Measurements from ENCODE around the gene HELT.

Gene HELT

GRCh38 chr4:185004562-185005218 lies 13.6 kb upstream of the HELT start:
- DNase-seq, result no peak

GRCh38 chr4:185005219-185005819 lies 13.0 kb upstream of the HELT start:
- peak; percentile 78 for DNase-seq

GRCh38 chr4:185011408-185011807 lies 6.9 kb upstream of the HELT start:
- no peak for DNase-seq

DNA sequence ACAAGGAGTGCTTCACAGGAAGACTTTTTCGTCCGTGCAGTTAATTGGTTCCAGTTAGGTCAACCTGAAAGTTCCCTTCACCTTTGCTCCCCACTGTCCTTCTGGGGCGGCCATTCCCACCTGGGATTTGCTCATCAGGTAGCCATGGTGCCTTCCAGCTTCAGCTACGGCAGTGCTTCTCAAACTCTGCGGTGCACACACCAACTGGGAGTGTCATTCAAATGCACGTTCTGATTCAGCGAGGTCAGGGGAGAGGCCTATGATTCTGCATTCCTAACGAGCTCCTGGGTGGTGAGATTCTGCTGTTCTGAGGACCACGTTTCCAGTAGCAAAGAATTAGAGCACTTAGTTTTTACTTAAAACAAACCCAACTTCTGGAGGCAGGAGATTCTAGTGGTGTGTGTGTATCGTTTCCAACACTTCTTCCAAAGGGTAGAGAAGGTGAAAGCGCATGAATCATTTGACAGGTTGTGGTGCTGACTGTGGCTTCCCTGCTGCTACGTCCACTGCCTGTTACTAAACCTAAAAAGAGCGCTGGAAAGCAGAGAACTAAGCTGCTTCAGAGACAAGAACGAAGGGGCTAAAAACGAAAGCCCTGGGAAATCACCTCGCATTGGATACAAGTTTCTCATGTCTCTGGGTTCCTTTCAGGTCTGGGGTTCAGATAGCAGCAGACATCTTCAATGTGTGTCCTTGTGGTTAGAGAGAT lies 4.7 kb upstream of the HELT start:
- no peak for DNase-seq

DNA sequence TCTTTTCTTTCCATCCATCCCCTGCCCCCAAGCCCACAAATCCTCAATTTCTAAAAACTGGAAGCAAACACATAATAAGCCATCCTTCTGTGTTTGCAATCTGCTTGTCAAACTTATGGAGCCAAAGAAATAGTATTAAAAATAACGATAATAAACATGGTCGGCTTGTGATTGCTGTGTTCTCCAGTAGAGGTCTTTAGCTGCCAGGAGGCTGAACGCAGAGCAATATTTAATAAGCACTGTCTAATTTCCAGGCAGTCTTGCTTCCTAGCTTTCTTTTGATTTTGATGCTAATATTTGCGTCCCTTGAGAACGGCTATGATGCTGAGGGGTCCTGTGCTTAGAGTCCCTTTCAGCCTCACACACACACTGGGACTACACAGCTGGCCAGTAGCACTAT lies 3.2 kb upstream of the HELT start:
- no peak for DNase-seq

- DNase-seq, result no peak
These were observed 2.0 kb upstream of the HELT start for GRCh38 chr4:185016101-185016940.

GRCh38 chr4:185016946-185017758 lies 1.1 kb upstream of the HELT start:
- DNase-seq, result no peak

DNA sequence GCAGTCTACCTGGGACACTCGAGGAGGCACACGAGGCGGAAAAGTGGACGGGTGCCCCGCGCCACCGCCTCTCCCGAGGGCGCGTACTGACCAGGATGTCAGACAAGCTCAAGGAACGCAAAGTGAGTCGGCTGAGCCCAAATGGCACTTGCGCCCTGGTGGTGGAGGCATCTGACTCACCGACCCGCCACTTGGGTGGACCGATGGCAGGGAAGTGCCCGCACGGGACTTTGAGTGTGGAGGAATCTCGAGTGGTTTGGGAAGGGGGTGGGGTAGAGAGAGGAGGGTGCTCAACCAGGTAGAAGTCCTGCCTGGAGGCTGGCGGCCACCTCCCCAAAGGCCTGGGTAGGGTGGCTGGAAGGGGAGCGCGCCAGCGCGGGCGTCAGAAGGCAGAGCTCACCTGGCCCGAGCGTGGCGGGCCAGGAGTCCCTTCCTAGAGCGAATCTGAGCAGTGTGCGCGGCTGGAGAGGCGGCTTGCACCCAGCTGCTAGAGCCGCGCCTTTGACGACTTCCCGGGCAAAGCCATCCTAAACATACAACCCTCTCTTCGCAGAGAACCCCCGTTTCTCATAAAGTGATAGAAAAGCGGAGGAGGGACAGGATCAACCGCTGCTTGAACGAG lies 655 bp downstream of the HELT start:
- no peak for DNase-seq

DNA sequence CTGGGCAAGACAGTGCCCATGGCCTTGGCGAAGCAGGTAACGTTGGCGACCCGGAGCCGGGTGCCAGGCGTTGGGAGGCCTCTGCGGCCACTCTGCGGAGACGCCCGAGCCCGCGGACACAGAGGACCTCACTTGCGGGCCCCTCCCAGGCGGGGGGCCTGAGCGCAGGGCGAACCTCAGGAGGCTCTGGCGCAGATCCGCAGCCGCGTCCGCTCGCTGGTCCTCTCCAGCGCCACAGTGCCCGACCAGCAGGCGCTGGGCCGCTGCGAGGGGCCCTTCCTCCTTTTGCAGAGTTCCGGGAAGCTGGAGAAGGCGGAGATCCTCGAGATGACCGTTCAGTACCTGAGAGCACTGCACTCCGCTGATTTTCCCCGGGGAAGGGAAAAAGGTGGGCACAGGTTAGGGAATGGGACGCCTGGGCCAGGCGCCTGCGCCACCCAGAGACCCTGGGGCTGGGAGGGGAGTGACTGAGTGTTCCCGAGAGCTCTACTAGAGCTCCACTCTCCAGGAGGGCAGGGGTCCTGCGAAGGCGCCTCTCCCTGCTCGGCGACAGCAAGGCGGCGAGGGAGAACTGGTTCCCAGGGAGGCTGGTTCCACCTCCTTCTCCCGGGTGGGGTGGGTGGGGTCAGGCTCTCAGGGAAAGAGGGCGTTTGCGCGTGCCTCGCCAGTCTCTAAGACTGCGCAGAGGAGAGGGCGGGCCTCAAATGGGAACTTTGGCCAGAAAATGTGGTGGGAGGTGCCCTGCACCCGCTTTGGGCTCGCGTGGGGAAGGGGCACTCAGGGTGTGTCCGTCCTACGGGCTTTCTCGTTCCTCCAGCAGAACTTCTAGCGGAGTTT lies 1.4 kb downstream of the HELT start:
- DNase-seq, result no peak

- no peak for DNase-seq
These were observed 2.1 kb downstream of the HELT start for GRCh38 chr4:185020293-185020808.

GRCh38 chr4:185020863-185021761 lies 2.8 kb downstream of the HELT start:
- DNase-seq, result no peak

DNA sequence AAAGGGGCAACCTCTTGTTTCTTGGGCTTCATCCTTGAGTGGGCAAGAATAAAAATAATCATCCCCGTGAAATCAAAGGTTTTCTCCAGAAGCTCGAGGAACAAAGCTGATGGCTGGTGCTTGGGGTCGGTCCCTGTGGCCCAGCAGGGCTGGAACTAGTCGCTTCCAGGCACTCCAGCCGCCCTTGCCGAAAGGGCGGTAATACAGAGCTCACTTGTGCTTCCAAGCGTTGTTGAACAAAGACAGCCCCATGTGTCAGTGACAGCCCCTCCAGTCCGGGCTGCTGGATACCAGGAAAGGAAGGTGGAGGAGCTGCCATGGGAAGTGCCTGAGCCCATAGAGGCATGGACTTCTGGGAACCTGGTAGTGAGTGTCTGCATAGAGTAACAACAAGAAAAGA lies 5.2 kb downstream of the HELT start:
- no peak for DNase-seq

GRCh38 chr4:185028625-185029024 lies 10.3 kb downstream of the HELT start:
- DNase-seq, result no peak

DNA sequence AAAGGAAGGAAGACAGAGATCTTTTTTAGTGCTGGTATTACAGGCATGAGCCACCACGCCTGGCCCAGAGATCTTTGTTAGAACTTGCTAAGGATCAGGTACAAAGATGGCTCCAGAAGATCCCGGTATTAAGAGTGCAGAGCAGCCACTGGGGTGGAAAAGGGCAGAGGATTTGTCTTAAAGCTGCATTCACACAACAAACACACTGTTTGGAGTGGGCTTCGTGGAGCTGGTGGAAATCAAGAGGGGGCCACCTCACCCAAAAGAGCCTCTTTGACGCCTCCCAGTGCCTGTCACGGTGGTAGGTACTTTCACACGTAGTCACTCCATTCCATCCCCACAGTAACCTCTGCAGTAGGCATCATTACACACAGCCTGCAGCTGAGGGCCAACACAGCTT lies 13.3 kb downstream of the HELT start:
- no peak for DNase-seq

DNA sequence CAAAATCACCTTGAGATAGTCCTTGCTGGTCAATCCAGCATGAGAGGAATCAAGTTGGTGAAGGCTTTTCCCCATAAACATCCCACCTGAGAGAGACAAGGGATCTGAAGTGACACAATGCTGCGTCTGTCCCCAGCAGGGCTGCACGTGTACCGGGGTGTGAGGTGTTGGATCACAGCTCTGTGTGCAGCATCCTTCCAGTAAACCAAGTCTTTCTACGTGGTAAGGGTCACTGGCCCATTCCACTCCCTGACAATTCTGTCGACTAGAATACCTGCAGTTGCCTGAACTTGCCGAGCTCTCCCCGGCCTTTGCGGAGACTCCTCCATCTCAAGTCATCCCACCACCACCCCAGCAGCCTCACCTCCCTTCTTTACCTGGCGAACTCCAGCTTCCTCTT lies 14.8 kb downstream of the HELT start:
- DNase-seq, result no peak

DNA sequence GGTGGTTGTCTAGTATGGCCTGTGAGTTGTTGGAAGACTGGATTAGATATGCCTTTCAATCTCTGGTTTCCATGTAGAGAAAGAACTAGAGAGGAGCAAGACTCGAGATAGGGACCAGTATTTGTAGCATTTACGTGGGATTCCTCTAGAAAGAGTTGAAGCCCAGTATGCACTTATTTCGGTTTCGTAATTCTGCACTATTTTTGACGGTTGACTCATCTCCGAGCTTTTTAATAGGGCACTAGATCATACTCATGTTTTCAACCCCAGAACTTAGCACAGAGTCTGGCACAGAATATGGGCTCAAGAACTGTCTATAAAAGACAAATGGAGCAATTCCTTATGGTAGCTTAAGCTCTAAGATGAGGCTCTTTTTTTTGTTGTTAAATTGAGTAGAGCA lies 15.7 kb downstream of the HELT start:
- no peak for DNase-seq

- no peak for DNase-seq
These were observed 17.0 kb downstream of the HELT start for GRCh38 chr4:185035284-185035683.

- DNase-seq, result no peak
These were observed 17.7 kb downstream of the HELT start for GRCh38 chr4:185036019-185036418.

- DNase-seq, result no peak
These were observed 18.6 kb downstream of the HELT start for GRCh38 chr4:185036842-185037241.

Measured in midbrain (tissue), 1 donor.